Activated CD4-positive, alpha-beta T cell treated with anti-CD3 and anti-CD28 coated beads, Interleukin-10, Interleukin-2, amounts not matched to agents 100 ng/mL and 50 ng/mL, durations not matched to agents 16 hours and 8 hours (primary cell): ENCODE data around the gene FN1.

ENCODE experiments used
- DNase-seq: peaks from one replicate; pipeline ENCODE4 v3.0.0-alpha.2; 2020

The FN1 gene

DNA sequence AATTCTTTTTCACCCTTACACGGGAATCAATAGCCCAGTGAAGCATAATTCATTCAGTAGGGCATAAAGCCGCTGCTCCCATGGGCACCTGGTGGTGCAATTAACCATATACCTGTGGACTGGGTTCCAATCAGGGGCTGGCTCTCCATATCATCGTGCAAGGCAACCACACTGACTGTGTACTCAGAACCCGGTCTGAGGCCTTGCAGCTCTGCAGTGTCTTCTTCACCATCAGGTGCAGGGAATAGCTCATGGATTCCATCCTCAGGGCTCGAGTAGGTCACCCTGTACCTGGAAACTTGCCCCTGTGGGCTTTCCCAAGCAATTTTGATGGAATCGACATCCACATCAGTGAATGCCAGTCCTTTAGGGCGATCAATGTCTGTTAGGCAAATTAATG is 55.2 kb downstream of the FN1 start:
- no peak for DNase-seq

DNA sequence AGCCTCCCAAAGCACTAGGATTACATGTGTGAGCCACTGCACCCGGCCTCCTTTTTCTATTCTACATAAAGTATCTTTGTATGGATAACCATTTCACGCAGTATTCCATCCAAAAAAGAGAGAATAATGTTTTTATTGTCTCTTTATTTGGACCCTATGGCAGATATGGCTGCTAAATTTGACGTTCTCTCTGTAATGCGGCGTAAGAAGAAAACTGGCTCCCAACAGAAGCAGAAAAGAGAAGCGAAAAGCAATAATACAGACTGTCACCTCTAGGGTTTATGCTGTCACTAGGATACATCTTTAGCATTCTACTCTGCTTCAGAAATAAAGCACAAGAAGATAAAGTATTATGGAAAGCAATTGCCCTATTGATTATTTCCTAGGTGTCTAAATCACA is 55.9 kb downstream of the FN1 start:
- no peak for DNase-seq

DNA sequence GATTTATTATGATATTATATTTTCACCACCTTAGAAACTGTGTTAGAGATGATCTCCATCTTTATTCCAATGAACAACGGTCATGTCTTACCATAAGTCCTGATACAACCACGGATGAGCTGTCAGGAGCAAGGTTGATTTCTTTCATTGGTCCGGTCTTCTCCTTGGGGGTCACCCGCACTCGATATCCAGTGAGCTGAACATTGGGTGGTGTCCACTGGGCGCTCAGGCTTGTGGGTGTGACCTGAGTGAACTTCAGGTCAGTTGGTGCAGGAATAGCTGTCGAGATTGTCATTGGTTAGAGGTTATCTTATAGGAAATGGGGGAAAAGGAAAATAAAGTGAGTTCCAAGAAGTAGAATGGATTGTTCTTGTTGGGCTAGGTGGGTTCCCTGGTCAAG is 56.8 kb downstream of the FN1 start:
- DNase-seq = no peak

DNA sequence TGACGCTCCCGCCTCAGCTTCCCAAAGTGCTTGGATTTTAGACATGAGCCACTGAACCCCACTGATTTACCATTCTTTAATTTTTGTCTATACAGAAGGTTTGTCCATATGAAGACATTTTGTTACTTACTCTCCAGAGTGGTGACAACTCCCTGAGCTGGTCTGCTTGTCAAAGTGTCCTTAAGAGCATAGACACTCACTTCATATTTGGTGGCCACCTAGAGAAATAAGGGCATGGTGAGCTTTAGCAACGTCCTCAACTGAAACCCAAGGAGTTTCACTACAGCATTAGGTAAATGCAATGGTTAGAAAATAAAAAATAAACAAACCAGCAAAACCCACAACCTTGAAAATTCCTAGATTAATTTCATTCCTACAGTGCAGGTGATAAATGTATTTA is 57.8 kb downstream of the FN1 start:
- DNase-seq = no peak

DNA sequence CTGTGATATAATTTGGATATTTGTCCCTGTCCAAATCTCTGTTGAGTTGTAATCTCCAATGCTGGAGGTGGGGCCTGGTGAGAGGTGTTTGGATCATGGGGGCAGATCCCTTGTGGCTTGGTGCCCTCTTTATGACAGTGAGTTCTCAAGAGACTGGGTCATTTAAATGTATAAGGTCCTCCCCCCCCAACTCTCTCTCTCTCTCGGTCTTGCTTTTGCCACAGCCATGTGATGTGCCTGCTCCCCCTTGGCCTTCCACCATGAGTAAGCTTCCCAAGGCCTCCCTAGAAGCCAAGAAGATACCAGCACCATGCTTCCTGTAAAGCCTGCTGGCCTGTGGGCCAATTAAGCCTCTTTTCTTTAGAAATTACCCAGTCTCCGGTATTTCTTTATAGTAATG is 58.6 kb downstream of the FN1 start:
- no peak for DNase-seq

DNA sequence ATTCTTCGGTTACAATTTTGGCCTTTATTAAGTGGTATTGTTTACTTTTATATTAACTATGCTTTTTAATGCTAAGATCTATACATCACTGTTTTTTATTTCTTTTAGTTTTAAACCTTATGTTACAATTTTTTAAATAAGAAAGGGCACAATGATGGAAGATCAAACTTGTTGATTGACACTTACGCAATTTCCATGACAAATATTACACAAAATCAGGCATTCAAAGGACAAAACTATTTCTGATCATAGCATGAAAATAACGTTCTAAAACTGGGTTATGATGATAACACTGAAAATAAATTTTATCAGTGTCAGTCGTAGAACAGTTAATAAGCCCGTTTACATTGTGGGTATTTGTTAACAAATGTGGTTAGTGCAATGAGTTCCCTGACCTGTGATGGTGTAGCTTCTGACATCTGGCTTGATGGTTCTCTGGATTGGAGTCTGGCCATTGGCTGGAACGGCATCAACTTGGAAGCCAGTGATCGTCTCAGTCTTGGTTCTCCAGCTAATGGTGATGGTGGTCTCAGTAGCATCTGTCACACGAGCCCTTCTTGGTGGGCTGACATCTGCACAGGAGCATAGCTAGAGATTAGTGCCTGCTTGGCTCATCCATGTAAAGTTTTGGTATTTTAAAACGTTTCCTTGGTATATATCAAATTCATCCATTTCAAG is 59.6 kb downstream of the FN1 start:
- no peak for DNase-seq

DNA sequence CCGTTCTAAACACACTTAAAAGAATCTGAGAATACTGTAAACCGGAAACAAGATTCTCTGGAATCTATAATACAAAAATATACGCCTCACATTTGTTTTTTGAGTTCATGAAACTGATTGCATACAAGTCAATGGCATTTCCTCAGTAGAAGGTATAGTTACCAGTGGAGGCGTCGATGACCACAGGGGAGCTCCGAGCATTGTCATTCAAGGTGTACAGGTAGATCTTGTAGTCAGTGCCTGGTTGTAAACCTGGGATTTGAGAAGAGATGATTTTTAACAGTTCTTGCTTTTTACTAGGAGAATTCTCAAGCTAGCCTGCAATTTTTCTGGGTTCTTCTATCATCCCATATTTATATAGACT is 60.4 kb downstream of the FN1 start:
- DNase-seq = no peak

DNA sequence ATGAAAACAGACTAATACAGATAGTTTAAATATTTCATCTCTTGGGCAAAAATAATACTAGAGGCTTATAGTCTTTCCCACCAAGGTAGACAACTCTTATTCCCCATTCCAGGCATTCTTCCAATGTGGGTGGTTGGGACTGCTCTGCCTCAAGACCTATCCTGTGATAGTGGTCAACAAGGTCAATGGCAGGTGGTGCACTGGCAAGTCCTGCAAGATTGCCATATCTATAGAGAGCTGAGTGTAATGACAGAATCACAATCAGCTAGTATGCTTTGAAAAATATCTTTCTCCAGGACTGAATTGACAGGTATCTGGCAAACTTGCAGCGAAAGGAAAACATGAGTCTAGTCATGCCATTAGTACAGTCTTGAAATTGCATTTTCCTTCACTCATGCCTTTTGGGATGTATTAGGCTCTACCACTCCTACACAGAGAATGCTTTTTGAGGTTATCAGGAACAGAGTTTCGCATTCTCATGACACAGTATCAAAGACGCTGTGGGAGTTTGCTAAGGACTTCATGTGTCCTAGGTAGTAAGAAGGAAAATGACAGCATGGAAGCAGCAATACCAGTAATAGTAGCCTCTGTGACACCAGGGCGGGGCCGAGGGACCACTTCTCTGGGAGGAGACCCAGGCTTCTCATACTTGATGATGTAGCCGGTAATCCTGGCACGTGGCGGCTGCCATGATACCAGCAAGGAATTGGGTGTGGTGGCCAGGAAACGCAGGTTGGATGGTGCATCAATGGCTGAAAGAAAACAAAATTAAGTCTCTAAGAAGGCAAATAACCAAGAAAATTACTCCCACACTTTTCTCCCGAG is 61.0 kb downstream of the FN1 start:
- DNase-seq = no peak

DNA sequence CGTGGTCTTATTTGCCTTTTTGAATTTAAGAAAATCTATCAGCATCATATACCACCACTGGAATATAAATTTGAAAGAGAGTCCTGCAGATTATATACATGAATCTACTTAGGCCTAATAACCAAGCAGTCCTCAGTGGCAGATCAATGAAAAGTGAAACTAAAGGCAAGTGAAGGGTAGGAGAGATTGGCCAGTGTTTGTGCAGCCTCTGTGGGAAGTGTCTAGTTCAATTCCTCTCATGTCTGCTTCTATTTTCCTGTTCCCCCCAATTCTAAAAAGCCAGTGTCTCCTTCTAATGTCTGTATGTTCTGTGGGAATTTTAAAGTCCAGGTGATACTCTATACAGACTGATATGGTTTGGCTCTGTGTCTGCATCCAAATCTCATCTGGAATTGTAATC is 61.9 kb downstream of the FN1 start:
- DNase-seq = no peak

DNA sequence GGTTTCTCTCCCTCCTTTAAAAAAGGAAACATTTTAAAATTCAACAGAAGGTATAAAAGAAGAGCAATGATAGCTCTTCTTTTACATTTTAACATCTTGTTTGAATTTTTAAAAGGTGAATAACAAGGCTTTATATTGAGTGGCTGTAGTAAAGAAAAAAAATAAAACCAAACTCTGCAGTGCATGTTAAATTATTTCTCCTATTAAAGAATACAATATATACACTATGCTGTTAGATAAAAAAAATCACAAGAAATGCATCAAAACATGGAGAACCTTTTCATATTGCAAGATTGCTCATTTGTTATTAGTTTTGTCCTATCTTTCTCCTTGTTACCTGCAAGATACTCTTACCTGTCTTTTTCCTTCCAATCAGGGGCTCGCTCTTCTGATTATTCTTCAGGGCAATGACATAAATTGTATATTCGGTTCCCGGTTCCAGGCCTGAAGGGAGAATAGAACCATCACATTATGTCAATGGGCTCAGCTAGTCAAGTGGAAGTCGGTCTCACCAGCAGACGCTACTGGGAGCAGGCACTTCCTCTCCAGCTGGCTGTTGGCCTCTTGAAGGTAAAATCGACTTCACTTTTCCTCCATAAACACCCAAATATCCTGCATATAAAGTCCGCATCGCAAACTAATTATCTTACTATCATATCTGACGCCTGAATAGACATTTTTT is 62.8 kb downstream of the FN1 start:
- no peak for DNase-seq

DNA sequence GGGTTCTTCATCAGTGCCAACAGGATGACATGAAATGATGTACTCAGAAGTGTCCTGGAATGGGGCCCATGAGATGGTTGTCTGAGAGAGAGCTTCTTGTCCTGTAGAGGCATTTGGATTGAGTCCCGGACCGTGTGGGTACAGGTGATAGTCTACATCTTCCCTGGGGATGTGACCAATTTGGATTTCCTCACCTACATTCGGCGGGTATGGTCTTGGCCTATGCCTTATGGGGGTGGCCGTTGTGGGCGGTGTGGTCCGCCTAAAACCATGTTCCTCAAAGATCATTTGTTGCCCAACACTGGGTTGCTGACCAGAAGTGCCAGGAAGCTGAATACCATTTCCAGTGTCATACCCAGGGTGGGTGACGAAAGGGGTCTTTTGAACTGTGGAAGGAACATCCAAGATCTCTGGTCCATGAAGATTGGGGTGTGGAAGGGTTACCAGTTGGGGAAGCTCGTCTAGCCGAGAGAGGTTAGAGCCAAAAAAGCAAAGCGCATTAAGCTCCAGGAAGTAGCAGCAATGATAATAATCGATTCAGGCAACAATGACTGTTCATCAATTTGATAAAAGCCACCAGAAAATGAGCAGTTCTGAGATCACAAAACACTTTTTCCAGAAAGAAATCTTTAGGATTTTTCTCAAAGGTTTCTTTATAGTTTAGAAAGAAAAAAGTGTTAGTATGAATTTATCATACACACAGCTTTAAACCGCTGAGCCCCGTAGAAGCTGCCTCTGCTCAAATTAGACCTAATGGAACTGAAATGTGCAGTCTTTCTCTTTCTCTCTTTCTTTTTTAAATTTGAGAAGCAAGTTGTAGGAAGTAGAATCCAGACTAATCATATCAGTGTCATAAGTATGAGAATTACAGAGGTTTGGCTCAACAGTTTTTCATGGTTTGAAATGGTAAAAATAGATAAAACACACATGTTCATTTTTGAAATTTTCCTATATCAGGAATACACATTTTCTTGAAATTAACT is 63.7 kb downstream of the FN1 start:
- no peak for DNase-seq

DNA sequence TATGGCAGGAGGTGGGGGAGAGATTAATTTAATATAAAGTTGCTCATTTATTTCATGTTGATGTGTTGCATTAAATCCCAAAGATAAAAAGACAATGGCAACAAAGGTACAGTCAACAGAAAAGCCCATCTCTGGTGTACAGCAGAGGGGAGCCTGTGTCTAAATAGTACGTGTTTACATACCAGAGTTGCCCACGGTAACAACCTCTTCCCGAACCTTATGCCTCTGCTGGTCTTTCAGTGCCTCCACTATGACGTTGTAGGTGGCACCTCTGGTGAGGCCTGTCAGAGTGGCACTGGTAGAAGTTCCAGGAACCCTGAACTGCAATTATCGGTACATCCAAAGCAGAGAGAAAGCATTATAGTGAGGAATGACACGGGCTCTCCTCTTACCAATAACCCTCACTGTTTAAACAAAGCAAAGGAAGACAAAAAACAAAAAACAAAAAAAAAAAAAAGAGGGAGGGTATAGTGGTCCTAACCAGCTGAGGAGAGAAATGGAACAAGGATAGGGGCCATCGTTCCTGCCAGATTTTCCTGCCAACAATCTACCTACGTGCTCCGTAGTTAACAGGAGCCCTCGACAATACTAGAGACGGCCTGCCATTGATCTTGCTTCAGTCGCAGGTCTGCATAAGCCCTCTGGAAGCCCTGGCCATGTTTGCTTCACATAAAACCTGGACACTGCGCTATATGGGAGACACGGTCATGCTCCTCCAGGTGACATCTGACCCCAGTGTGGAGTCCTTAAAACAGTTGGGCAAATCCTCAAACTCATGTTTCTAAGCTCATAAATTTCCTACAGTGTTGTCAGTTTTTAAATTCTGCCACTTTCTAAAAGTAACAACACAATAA is 65.5 kb downstream of the FN1 start:
- no peak for DNase-seq

DNA sequence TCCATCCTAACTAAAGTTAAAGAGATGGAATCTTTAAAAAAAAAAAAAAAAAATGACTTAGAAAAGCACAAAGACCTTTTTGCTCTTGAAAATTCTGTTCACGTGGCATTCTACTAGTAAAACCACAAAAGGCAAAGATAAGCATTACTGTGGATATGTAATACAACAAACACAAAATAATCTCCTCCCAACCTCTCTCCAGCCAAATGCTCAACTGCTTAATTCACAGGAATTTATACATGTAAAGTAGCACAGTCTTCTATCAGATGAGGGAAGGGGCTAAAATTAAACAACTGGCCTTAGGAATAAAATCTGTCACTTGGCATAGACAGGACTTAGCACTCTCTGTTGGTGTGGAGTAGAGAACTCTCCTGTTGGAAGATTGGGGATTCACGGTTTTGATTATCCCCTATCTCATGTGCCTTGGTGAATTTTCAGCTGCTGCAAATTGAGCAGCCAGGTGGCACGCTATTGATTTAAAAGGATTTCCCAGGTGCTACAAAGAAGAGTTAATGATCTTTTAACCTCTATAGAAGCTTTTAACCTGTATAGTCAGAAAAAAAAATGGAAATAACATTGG is 66.6 kb downstream of the FN1 start:
- no peak for DNase-seq

DNA sequence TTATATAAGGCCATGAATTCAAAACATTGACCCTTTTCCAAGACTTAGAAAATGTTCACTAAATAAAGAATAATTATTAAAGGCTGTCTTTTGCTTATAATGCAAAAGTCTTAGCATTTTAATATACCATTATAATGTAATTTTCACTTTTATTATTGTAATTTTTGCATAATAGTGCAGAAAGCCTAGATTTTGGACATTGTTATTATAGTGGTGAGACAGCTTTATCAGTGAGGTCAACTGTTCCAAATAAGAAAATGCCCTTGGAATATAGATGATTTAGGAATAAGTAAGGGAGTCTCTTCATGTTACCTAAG is 67.4 kb downstream of the FN1 start:
- DNase-seq = no peak

DNA sequence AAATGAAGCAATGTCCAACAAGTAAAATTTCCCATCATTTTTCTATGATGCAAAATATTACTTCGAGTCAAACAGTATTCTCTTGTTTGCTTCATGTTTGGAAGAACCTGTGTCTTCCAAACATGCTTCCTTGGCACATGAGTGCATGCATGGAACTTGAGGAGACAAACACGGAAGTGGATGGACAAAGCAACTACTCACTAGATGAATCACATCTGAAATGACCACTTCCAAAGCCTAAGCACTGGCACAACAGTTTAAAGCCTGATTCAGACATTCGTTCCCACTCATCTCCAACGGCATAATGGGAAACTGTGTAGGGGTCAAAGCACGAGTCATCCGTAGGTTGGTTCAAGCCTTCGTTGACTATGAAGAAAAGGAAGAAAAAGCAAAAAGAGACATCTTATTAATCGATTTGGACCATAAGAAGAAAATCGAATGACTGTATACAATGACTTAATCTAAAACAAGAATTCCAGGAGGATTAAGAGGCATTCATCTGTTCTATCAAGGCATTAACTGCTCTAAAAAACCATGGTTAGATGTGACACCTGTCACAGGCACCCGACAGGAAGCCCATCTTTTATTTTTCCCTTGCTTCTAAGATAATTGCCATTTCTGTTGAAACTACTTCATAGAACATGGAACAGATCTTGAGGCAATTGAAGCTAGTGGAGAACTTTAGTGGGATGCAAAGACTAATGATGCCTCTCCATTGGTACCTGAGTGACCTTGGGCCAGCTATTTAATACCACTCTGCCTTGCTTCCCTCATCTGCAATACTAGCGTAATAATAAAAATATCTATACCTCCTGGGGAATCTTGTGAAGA is 68.0 kb downstream of the FN1 start:
- no peak for DNase-seq

DNA sequence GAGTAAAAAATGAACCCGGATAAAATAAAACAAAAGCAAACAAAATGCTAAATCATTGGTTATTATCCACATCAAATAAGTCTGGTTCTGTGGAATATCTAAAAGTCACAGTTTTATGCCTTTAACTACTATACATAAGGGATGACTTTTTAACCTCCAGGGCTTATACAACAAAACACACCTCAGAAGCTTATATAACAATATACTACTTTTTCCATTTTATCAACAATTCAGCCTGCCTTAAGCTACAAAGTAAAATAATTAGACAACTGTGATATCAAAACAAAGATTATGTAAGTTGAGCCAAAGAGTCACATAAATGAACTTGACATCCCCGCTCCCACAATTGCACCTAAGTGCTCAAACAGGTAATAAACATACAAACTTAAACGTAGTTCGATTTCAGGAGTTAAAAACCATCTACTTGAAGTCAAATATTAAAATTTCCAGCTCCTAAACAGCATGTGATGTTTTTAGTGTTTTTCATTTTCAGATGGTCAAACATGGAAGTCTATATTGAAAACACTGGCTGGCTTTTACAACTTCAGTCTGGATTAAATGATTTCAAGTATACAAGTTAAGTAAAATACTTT is 69.3 kb downstream of the FN1 start:
- DNase-seq = no peak

DNA sequence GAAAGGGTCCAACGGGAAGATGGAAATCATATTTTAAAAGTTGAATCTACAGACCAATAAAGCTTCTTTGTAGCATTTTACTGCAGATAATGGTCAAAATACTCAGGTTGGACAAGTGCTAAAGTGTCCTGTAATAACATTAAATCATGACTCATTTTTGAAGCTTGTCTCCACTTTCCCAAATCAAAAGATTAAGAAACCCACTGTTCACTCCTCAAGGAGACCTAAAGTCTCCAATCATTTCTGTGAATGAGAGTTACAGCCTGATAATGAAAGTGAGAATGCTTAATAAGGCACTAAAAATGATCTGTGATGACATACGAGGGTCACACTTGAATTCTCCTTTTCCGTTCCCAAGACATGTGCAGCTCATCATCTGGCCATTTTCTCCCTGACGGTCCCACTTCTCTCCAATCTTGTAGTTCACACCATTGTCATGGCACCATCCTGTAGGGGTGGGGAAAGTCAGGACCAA is 70.6 kb downstream of the FN1 start:
- DNase-seq = no peak

DNA sequence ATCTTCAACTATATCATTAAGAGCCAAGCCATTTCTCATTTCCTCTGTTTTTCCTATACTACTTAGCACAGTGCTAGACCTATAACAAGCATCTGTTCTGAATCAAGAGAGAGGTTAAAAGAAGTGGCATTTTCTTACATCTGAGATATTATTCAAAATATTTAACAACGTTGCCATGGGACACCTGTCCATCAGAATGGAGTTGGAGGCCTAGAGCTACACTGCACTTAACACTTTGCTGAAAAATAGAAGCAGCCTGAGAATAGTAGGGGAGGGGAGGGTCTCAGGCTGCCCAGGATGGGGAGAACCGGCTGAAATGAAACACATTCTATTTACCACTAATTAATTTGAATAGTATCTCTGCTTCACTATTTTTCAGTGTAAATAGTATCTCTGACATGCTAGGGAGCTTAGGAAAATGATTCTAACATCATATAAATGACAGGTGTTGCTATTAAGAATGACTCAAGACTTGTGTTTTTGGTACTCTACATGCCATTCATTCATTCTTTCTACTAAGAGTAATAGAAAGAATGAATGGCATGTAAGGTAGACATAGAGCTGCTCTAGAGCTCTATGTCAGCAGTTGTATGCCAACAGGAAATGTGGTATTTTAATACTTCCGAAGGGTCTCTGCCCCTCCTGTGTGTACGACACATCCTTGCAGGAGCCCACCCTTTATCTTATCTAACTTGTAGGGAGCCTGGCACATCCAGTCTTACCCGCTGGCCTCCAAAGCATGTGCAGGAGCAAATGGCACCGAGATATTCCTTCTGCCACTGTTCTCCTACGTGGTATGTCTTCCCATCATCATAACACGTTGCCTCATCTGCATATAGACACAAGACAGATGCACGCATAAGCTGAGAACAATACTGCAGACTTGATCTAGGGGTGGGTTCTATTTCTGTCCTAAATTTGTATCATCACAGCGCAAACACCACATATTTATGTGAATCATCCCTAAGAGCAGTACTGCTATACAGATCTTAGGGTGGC is 71.4 kb downstream of the FN1 start:
- DNase-seq = no peak
